GM23248 (cell line): Measurements from ENCODE around the gene EML4. TPM values are rescaled to one million over a fixed set of nuclear protein-coding genes. Genes with fewer than 3 reads are reported as not detected.

ENCODE experiments used
- DNase-seq: peaks from one replicate; pipeline ENCODE4 v3.0.0-alpha.2; 2015
- H2AFZ ChIP-seq: fragments of 200-600 bp; sonication (generic); 2 replicates; pipeline ENCODE4 v1.6.1; 2016; ENCODE audit warnings: antibody characterized with exemption
- H3F3A ChIP-seq: fragments of 200-600 bp; sonication (generic); 2 replicates; pipeline ENCODE4 v1.6.1; 2016; ENCODE audit warnings: mild to moderate bottlenecking, antibody characterized with exemption, mixed run types; ENCODE audit not compliant: insufficient read depth
- H3K27ac ChIP-seq: fragments of 200-600 bp; sonication (generic); 2 replicates; pipeline ENCODE4 v1.5.1; 2016; ENCODE audit warnings: mild to moderate bottlenecking
- H3K27me3 ChIP-seq: fragments of 200-600 bp; sonication (generic); replicated peaks from 2 replicates; pipeline ENCODE4 v1.6.1; 2016; ENCODE audit warnings: mild to moderate bottlenecking; ENCODE audit not compliant: insufficient read depth
- H3K36me3 ChIP-seq: fragments of 200-600 bp; sonication (generic); 2 replicates; pipeline ENCODE4 v1.6.1; 2016; ENCODE audit warnings: low read depth, mild to moderate bottlenecking
- H3K4me1 ChIP-seq: fragments of 200-600 bp; sonication (generic); 2 replicates; pipeline ENCODE4 v1.6.1; 2016; ENCODE audit warnings: mild to moderate bottlenecking; ENCODE audit not compliant: insufficient read depth
- H3K4me2 ChIP-seq: fragments of 200-600 bp; sonication (generic); one replicate; pipeline ENCODE4 v1.6.1; 2016; ENCODE audit warnings: mild to moderate bottlenecking; ENCODE audit not compliant: unreplicated experiment
- H3K4me3 ChIP-seq: fragments of 200-600 bp; sonication (generic); 2 replicates; pipeline ENCODE4 v1.5.1; 2016; ENCODE audit warnings: mild to moderate bottlenecking
- H3K79me2 ChIP-seq: fragments of 200-600 bp; sonication (generic); 2 replicates; pipeline ENCODE4 v1.6.1; 2016; ENCODE audit warnings: mild to moderate bottlenecking; ENCODE audit not compliant: insufficient read depth
- H3K9ac ChIP-seq: fragments of 200-600 bp; sonication (generic); 2 replicates; pipeline ENCODE4 v1.6.1; 2016; ENCODE audit warnings: mild to moderate bottlenecking
- H3K9me2 ChIP-seq: fragments of 200-600 bp; sonication (generic); 2 replicates; pipeline ENCODE4 v1.6.1; 2016; ENCODE audit warnings: mixed run types, mild to moderate bottlenecking, moderate library complexity; ENCODE audit not compliant: insufficient read depth
- H3K9me3 ChIP-seq: fragments of 200-600 bp; sonication (generic); one replicate; pipeline ENCODE4 v1.6.1; 2017; ENCODE audit warnings: low read depth
- H4K20me1 ChIP-seq: fragments of 200-600 bp; sonication (generic); 2 replicates; pipeline ENCODE4 v1.6.0; 2016; ENCODE audit not compliant: insufficient read depth
- EZH2 ChIP-seq: fragments of 200-600 bp; sonication (generic); IDR thresholded peaks from 2 replicates; pipeline ENCODE4 v1.6.1; 2018; ENCODE audit warnings: antibody characterized with exemption, mild to moderate bottlenecking; ENCODE audit not compliant: insufficient read depth, poor library complexity, severe bottlenecking
- EZH2phosphoT487 ChIP-seq: fragments of 200-600 bp; sonication (generic); IDR thresholded peaks from 2 replicates; pipeline ENCODE4 v1.6.1; 2018; ENCODE audit warnings: antibody characterized with exemption, moderate library complexity, mild to moderate bottlenecking, low read depth; ENCODE audit not compliant: insufficient read depth
- WGBS, 2 experiments: methylation state at CpG; one replicate each; pipeline ENCODE4 v1.1.6; 2015 to 2017; ENCODE audit warnings: low lambda C conversion rate in 2 of 2, low coverage in 1 of 2; ENCODE audit errors: missing lambda C conversion rate in 2 of 2; 5-methylcytosine and 5-hydroxymethylcytosine counted together
- in situ Hi-C: fragments of 300-500 bp; cut with MboI; formaldehyde crosslinking; loops from 2 replicates; pipeline ENCODE4 v1.15.0; 2020
- polyA plus RNA-seq: library from polyadenylated mRNA; unstranded; fragments of >200 nt; fragmentation: Nextera tagmentation; extraction: Ambion mirVana; gene quantifications from 2 replicates; pipeline ENCODE4 v1.2.1, GENCODE V29; 2016
- total RNA-seq: library from RNA; depleted of rRNA; stranded (reverse); fragments of >200 nt; shearing (Covaris generic); gene quantifications from 2 replicates; pipeline ENCODE4 v1.2.3, GENCODE V29; 2014

Gene EML4
- total and polyA plus RNA-seq, 2 experiments from 2014 or later: 19.3 to 21.7 TPM

DNA sequence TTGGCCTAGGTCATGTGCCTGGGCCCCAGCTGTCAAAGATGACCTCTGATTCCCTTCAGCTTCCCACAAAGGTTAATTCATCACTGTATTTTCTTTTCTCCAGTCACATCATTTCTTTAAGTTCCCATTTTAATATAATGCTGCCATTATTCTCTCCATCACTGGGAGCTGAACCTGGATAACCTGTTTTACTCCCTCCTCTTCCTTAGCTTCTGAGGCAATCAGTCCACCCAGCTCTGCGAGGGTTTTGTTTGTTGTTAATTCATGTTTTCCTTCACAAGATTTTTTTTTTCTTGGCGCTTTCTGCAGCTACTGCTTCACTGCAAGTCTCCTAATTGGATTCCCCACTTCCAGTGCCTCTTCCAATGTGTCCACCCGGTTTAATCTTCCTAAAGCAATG, 5.1 kb upstream of the EML4 start:
- H4K20me1 ChIP-seq: no peaks in the 10 kb centered on the region
- no peak overlapping the region for H3K4me2 ChIP-seq
- TF ChIP-seq EZH2 (no peak), EZH2phosphoT487 (no peak)
- no peak overlapping the region for H3K4me3 ChIP-seq
- H3K9me2 ChIP-seq: no peaks in the 10 kb centered on the region
- WGBS, 2 experiments: 73 to 78% methylated on average over 3 of the region's 3 CpGs
- H3K27me3 ChIP-seq: no peaks in the 10 kb centered on the region
- H3K36me3 ChIP-seq: no peaks in the 10 kb centered on the region
- no peak overlapping the region for H3K27ac ChIP-seq
- no peaks in the 10 kb centered on the region for H3K4me1 ChIP-seq
- H3K9me3 ChIP-seq: no peaks in the 10 kb centered on the region
- H2AFZ ChIP-seq: no peak overlapping the region
- in situ Hi-C loops: no loop called here
- no peaks in the 10 kb centered on the region for H3K79me2 ChIP-seq
- no peak overlapping the region for H3K9ac ChIP-seq
- H3F3A ChIP-seq: peaks cover 15% of the 10 kb centered on the region; the same call in 1 of the 2 replicates
- no peak for DNase-seq

DNA sequence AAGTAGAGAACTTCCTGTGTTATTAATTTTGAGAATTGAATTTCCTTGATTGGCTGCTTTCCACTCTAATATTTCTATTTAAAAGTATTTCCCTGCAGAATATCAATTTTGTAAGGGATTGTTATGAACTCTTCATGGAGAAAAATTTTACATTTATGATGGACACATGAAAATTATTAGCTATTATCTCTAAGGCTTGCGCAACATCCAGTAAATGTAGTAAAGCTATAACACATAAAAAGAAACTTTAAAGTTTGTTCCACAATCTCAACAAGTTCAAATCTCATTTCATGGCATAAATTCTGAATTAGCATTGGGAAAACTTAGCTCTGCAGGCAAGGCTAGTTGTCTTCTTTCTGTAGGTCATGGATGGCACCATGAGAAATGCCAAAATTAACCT, 4.2 kb upstream of the EML4 start:
- no peaks in the 10 kb centered on the region for H3K9me2 ChIP-seq
- TF ChIP-seq EZH2phosphoT487 (no peak), EZH2 (no peak)
- in situ Hi-C loops: no loop called here
- no peak for DNase-seq
- no peaks in the 10 kb centered on the region for H3K36me3 ChIP-seq
- H2AFZ ChIP-seq: no peak overlapping the region
- WGBS, 2 experiments: 62 to 68% methylated on average over 1 of the region's 1 CpG
- no peaks in the 10 kb centered on the region for H3K27me3 ChIP-seq
- no peak overlapping the region for H3K4me3 ChIP-seq
- H3K9ac ChIP-seq: no peak overlapping the region
- H3K4me1 ChIP-seq: no peaks in the 10 kb centered on the region
- H3K79me2 ChIP-seq: peaks cover 3% of the 10 kb centered on the region
- peaks cover 15% of the 10 kb centered on the region; the same call in 1 of the 2 replicates for H3F3A ChIP-seq
- no peaks in the 10 kb centered on the region for H4K20me1 ChIP-seq
- H3K27ac ChIP-seq: no peak overlapping the region
- no peaks in the 10 kb centered on the region for H3K9me3 ChIP-seq
- H3K4me2 ChIP-seq: no peak overlapping the region

DNA sequence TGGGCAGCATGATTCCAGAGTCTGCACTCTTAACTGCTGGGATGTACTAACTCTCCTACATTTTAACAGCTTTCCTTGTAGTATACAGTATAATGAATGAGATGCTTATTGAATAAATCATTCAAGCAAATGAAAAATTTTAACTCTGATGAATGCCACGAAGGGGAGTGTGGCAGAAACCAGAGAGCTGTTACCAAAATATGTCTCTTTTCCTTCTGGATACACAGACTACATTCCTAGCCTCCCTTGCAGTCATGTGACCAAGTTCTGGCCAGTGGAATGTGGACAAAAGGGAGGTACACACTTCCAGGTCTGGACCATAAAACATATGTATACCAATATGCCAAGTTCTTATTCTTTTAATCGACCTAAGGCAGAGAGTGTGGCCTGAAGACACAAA, 1.7 kb upstream of the EML4 start:
- Histone ChIP-seq H3K9me3 (no peaks in the 10 kb centered on the region), H4K20me1 (0 out of 2 replicates have a peak, but pooled peaks cover 3% of the 10 kb centered on the region), H3K27me3 (no peaks in the 10 kb centered on the region), H2AFZ (peak overlapping the region; percentile 63), H3F3A (peaks cover 15% of the 10 kb centered on the region; the same call in 1 of the 2 replicates), H3K9ac (no peak overlapping the region), H3K4me2 (no peak overlapping the region), H3K4me3 (no peak overlapping the region), H3K4me1 (peaks cover 13% of the 10 kb centered on the region), H3K36me3 (no peaks in the 10 kb centered on the region), H3K27ac (no peak overlapping the region), H3K9me2 (no peaks in the 10 kb centered on the region), H3K79me2 (peaks cover 28% of the 10 kb centered on the region)
- TF ChIP-seq EZH2phosphoT487: no peak
- TF ChIP-seq EZH2: no peak
- WGBS, 2 experiments: 44 to 47% methylated on average over 2 of the region's 2 CpGs
- in situ Hi-C loops: no loop called here
- DNase-seq: no peak

DNA sequence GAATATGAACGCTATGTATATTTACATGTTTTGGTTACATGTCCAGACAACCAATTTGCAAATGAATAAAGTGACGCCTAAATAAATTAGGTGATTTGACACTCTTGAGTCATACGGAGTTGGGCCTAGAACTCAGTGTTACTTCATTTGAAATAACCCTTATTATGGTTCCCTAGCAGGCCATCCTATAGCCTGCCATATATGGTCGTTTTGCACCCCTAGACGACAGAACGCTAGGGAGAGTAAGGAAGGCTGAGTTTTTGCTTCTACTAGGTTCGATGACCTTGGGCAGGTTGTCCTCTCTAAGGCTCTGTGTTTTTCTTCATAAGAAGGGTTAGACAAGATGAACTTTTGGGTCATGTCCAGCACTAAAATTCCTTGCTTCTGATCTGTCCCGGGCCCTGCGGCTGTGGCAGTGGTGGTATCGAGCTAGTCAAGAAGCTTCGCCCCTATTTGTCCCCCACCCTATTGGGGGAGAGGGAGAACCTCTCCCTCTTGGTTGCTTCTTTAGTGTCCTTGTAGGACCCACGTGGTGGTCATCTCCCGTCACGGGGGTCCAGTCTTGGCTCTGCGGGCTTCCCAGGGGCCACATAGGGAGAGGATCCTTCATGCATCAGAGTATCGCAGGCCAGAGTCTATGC, 574 bp upstream of the EML4 start:
- no peak overlapping the region for H3K9ac ChIP-seq
- H3K9me2 ChIP-seq: no peaks in the 10 kb centered on the region
- H3K27ac ChIP-seq: no peak overlapping the region
- TF ChIP-seq EZH2phosphoT487 (no peak), EZH2 (no peak)
- H3K4me2 ChIP-seq: peak overlapping the region; percentile 88
- 0 out of 2 replicates have a peak, but pooled peaks cover 3% of the 10 kb centered on the region for H4K20me1 ChIP-seq
- peak overlapping the region; percentile 61 for H3K4me3 ChIP-seq
- peak overlapping the region; percentile 94 for H2AFZ ChIP-seq
- peaks cover 15% of the 10 kb centered on the region; the same call in 1 of the 2 replicates for H3F3A ChIP-seq
- H3K27me3 ChIP-seq: no peaks in the 10 kb centered on the region
- 71 to 72% methylated on average over 16 of the region's 16 CpGs for WGBS, 2 experiments
- no peaks in the 10 kb centered on the region for H3K9me3 ChIP-seq
- H3K36me3 ChIP-seq: no peaks in the 10 kb centered on the region
- H3K4me1 ChIP-seq: peaks cover 13% of the 10 kb centered on the region
- no peak for DNase-seq
- in situ Hi-C loops: no loop called here
- peaks cover 39% of the 10 kb centered on the region for H3K79me2 ChIP-seq
